ENCODE measurements around the gene DCTN3.

Gene DCTN3

DNA sequence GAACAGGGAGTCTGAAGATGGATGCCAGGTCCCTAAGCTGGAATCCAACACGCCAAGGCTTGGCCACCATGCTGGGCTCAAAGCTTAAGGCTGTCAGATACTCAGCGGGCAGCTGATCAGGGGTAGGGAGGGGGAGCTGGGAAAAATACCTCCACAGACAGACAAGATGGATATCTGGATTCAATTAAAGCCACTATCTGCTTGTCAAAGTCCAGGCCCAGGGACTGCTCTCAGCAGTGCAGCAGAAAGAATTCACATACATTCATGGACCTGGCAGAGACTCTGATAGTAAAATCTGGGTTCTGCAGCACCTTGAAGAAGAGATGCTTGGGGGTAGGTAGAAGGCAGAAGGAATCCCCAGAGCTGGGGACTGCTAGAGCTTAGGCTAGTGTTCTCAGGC is 5.2 kb downstream of the DCTN3 start:
- no peak for DNase-seq

DNA sequence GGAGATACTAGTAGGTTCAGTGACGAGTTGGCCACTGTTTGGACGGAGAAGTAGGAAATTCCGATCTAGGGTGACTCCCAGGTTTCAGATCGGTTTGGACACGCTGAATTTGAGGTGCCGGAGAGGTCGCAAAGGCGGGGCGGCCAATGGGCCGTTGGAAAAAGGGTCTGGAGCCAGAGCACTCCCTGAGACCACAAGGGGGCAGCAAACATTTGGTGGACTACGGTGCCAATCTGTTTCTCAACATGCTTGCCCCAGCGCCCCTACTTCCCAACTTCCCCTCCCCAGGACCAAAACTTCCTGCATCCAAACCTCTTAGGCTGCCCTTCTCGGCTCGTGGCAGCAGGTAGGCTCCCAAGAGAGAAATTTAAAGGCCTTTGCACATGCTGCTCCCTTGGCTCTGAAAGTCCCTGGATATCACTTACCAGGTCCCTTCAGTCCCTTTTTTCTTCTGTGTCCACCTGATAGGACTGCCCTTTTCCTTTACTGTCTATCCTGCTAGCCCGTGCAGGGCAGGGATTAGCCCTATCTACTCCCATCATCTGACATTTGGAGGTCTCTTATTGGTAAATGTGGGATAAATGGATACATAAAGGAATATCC is 7.4 kb downstream of the DCTN3 start:
- peak; percentile 71 to 76 for DNase-seq

DNA sequence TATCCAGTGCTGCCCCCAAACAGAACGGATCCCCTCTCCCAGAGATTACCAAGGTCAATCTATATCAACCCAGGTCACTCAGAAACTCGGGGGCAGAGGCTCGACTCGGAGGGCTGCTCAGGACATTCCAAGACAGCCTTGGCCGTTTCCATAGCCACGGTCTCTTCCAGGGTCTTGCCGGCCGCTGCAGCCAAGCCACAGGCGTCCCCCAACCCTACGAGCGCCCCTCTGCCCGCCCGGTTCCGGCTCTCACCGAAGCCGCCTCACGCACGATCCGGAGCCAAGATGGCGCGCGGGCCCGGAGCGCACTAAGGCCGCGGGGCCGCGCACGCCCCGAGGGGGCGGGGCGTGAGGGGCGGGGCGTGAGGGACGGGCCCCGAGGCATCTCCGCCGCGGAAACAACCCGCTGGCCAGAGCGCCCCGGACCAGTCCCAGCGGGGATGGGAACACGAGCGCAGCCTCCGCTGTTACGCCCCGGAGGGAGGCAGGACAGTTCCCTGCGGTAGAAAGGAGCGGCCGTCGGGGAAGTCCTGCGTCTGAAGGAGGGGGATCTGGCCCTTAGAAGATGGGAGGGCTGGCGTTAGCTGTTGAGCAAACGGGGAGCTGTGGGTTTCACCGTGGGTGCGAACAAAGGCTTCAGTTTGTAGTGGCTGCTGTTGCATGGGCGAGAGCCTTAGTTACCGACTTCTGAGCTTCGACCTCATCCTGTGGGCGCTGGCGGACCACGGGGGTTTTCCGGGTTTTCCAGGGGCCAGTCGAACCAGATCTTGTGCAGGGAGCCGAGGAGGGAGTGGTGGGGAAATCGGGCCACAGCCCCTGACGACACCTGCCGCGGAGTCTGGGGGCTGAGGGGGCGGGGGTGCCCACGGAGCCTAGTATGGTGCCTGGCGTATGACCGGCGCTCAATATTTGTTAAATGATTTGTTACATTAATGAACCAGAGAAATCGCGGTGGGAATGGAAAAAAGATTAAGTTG is 8.2 kb downstream of the DCTN3 start, which contains the start of gene RPP25L:
Gene RPP25L, minus strand, starts transcription at position 287 of the 977 bp plus-strand sequence. CDS start 801 bp downstream, outside the sequence.
- peak; percentile 84 to 91 for DNase-seq

DNA sequence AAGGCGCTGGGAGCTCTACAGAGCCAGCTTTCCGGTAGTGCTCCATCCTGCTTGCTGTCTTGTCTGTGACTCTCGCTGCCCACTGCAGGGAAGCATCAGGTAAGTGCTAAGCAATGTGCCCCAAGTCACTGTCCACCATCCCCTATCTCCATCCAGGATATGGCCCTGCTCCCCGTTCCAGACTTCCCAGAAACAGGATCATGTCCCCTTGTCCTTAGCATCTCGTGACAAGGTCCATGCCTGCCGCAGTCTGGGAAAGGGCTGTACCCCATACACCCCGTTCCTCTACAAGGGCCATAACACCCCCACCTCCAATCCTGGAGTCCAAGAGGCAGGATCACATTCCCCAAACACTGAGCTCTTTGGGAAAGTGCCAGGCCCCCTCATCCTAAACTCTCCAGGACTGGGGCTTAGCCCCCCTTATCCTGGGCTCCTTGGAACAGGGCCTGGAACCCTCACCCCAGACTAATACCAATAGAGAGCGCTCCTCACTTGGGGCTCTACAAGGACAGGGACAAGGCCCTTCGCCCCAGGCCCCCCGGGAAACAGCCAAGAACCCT is 9.0 kb downstream of the DCTN3 start:
- no peak for DNase-seq

DNA sequence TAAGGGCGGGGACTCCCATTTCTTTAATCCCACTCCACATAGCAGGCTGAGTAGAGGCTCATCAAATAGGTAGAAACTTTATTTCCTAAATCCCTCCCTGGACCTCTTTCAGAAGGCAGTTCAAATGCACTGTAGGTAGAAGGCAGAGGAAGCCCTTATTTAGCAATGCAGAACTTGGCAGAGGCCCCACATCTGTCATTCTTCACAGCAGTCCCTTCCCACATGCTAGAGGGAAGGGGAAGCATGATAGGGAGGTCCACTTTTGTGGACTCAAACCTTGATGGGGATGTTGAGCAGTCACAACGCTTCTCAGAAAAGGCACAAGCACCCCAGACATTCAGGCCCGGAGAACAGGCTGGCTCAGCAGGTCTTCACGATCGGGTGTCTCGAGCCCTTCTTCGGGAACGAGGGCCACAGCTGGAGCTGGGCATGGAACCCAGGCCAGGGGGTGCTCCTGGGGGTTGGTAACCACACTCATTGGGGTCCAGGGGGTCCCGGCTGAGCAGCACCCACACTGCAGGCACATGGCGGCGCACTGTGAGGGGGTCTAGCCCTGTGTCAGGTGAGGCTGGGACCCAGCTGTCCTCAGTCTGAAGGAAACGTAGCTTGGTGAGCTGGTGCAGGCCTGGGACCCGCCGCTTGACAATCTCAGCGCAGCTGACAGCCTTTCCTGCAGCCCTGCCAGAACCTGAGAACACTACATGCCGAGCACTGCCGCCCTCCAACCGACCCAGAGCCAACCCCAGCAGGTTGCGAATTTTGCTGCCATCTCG is 9.7 kb downstream of the DCTN3 start:
- no peak for DNase-seq

DNA sequence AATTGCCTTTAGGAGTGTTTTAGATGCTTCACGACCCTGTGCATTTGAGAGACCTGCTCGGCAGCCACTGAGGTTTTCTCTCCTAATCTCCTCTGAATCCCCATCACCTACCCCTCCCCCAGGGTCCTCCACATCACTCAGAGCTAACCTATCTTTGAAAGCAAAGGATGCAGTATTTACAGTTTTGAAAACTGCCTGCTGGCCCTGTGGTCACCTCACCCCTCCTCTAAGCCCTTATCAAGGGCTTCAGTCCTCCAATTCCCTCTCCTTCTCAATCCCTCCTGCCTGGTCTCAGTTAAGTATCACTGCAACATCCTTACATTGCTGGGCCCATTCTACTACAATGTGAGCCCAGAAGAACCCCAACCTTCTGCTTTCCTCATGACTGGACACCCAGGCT is 13.0 kb downstream of the DCTN3 start:
- DNase-seq: no peak

DNA sequence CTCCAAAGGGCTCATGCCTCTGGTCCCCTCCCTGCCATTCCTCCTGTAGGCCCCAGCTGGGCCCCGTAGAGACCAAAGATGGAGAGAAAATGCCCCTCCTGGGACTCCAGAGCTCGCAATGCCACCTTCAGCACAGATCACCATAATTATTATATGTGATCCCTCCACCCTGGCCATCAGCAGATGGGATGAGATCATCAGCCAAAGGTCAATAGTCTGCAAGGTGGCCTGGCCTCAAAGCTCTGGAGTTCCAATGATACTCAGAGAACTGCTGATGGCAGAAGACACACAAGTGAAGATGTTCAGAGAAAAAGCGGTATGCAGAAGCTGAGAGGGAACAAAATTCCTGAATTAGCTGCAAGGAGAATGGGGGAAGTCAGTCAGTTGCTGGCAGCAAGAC is 13.4 kb downstream of the DCTN3 start:
- no peak for DNase-seq

DNA sequence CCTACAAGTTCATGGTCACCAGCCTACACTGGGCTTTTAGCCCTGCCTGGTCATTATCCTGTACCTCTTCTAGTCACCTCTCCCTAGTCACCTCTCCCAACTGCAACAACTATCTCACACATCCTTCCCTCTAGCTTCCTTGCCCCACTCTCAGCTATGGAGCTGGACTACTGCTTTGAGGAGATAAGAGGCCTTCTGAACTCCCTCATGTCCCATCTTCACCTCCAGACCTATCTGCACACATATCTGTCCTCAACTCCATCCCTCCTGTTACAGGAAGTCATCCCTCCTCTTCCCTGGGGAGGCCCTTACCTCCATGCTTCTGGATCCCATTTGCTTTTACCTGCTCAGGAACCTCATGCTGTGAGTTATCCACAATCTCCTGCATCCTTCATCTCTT is 14.1 kb downstream of the DCTN3 start:
- DNase-seq: no peak

DNA sequence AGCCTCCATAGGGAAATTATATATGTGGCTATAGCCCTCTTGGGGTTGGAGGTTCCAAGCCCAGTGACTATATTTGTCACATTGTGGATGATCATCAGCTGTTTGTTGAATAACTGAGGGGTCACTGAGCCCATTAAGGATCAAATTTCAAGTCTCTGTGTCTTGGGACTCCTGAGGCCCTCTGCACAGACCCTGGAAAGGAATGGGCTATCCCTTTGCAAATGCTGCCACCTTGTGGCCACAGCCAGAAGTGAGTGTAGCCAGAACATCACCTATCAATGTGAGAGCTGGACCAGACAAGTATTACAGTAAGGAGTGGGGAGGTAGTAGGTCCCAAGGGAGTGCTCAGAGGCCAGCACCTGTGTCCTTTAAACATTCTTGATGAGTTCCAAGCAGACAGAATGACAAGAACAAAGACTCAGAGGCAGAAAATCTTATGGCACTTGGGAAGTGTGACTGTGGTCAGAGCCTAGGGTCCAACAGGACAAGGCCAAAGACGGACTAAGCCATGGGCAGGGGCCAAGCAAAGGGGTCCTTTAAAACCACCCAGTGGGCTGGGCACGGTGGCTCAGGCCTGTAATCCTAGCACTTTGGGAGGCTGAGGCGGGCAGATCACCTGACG is 16.6 kb downstream of the DCTN3 start:
- DNase-seq: peak; percentile 87 to 88

DNA sequence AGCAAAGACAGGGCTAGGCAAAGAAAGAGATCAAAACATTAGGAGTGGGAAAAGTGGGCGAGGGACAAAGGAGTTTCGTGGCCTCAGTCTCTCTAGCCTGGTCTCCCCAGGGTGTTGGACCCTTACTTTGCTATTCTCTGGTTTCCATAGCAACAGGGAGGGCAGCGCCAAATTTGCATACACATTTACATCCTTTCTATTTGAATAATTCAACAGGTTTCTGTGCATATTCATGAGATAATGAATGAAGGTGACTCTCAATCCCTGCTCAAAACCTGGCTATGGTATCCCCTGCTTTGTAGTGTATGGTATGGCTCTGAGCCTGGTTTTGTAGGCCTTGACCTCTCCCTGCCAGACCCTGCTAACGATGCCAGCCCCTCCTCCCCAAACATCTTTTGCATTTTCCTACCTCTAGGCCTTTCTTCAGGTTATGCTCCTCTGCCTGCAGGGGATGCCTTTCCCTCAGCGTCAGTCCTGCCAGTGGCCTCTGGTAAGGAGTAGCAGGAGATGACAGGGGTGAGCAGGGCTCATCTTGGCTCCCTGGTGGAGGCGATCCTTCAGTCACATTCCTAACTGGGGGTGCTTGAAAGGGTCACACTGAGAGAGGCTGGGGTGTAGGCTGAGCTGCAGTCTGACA is 18.2 kb downstream of the DCTN3 start:
- no peak for DNase-seq

DNA sequence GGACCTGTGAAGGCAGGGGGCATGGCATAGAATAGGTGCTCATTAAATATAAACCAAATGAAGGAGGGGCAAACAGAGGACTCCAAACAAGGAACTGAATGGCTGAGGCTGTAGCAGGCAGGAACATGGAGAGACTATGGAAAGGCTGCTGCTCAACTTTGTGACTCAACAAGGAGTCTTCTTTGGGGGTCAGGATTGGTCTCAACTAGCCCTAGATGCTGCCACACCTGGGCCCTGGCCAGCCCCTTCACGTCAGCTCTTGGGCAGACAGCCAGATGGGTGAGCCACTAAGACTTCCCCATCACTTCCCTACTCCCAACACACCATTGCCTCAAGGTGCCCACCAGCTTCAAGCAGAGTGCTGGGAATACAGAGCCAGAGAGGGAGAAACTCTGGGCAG is 19.4 kb downstream of the DCTN3 start:
- DNase-seq: no peak

DNA sequence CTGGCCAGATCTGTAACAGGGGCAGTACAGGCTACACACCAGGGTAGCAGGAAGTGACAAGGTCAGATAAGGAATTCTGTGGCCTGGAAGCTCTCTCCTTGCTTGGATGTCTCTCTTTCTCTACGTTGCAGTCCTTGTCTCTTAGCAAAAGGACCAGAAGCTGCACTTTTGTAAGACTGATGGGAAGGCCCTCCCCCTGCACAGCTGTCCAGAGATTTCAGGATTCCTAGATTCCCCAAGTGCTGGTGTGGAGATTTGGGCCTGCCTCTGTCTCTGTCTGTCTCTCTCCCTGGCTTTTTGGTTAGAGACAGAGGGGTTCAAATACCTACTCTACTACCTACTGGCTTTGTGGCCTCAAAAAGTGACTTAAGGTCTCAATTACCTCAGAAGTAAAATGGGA is 20.7 kb downstream of the DCTN3 start:
- DNase-seq: no peak

DNA sequence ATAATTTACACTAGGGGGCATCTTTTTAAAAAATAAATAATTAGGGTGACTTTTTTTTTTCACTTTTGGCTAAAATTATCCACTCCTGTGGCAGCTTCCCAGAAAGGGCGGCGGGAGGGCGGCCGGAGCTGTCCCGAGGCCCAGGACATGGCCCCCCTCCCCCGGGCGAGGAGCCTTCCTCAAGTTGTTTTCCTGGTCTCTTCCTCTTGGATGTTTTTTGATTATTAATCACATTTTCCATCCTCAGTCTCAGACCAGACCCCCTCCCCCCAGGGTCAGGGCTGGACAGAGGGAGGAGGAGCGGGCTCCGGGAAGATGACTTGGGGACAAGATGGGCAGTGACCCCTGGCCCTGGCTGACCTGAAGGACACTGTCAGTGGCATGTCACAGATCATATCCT is 26.1 kb downstream of the DCTN3 start:
- no peak for DNase-seq

DNA sequence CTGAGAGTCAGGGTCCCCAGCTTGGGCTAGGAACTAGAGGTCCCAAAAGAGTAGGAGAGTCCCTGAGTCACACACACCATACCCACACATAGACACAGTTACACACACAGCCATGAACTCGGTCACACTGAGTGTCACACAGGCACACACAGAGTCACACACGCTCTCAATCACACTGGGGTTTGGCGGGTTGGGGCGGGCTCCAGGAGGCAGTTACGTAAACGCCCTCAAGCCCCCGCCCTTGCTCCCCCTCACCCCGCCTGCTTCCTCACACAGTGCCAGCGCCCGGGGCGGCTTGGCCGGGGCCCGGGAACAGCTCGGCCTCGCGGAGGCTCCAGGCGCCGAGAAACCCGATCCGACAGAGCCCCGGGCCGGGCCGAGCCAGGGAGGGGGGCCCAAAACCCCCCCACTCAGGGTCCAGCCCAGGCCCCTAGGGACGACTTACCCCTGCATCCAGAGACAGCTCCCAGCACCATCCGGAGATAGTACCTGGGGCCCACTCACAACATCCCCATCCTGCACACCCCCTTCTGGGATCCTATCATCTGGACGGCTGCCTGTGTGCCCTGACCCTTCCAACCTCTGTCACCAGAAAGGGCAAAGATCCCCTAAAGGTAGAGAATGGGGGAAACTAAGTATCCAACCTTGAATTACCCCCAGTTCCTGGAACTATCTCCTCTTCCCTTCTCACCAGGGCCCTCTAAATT is 27.2 kb downstream of the DCTN3 start:
- no peak for DNase-seq

DNA sequence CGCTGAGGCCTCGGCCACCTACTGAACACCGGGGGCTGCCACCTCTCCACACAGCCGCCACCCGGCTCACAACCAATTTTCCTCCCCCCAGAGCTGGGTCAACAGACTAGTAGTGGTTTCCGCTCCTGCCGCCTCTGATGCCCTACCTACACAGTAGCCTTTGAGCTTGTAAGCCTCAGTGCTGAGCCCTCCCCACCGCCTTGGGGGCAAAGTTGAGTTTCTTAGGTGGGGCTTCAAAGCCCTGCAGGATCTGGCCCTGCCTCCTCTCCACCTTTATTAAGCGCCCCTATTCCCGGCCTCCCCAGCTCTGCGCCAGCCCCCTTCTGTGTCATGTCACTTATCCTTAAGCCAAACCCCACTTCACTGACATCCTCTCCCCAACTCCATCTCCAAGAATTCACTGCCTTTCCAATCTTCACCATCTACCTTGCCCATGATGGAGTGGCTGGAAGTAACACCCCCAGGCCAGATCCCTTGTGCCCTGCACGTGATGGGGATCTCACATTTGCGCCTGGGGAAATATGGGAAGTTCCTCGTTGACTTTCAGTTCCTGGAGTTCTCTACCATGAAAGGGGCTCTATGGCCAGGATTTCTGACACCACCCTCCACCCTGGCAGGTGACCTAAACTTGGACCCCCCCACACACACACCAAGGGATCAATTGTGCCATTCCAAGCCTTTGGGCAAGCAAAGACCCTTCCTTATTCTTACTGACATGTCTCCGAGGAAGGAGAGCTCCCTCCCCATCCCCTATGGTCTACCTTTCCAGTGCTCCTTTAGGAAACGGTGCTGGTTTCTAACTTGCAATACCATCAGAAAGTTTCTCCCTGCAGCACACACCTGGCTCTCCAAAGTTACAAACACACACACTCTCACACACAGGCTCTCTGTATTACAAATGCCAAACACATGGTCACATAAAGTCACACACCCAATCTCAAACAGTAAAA is 28.1 kb downstream of the DCTN3 start:
- DNase-seq: no peak

DNA sequence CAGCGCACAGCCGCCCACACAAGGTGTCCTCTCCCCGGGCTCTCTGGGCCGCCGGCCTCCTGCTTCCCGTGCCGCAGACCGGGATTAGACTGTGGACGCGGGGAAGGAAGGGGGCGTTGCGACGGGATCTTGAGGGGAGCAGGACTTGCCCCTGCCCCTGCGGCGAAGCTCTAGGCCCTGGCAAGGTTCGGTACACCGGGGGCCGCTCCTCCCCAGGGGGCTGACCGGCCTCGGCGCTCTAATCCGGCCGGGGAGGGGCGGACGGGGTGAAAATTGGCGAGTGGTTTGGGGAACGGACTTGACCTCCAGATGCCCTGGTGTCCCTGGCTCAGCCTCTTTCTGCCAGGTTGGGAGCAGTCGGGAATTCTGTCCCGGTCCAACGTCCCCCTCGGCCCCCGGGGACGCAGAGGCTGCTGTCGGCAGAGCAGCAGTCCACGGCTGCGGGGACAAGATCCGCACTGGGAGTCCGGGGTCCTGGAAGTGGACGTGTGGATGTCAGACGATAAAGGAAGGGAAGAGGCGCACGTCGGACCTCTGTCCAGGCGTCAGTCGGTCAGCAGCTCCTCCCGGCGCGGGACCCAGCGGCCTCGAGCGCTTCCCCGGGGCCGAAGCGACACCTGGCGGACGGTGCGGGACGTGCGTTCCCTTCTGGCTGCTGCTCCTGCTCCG is 28.9 kb downstream of the DCTN3 start:
- peak; percentile 88 for DNase-seq

DNA sequence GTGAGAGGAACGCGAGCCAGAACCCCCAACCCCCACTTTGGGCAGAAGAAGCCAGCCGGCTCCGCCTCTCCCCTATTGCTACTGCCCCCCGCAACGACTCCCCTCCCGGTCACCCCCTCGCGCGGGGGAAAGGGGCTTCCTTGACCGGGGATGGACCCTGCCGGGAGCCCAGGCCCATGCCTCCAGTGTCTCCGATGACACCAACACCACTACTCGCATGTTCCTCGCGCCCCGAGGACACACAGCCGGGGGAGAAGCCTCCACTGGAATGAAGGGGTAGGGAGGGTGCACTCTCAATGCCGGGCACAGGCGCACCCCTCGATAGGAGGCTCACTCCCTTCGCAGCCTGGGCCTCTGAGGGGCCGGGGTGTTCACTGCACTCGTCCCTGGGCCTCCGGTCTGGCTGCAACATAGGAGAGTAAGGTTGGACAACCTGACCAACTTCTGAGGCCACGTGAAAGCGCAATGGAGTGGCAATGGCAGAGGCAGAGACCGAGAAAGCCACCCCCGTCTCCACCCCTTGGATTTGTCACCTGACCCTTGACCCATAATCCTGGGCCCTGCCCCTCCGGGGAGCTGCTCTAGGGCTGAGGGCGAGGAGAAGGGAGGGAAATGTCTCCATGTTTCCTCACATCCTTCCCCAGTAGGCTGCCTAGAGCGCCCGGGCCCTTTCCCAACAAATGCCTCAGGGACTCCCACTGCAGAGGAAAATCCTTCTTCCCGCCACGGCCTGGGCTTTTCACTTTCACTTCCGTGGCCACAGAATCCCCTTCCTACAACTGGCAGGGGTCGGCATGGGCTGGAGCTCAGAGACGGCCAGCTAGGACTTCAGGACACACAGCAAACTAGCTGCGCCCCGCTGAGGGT is 29.7 kb downstream of the DCTN3 start:
- DNase-seq: peak in 1 of 2 donors; percentile 26

DNA sequence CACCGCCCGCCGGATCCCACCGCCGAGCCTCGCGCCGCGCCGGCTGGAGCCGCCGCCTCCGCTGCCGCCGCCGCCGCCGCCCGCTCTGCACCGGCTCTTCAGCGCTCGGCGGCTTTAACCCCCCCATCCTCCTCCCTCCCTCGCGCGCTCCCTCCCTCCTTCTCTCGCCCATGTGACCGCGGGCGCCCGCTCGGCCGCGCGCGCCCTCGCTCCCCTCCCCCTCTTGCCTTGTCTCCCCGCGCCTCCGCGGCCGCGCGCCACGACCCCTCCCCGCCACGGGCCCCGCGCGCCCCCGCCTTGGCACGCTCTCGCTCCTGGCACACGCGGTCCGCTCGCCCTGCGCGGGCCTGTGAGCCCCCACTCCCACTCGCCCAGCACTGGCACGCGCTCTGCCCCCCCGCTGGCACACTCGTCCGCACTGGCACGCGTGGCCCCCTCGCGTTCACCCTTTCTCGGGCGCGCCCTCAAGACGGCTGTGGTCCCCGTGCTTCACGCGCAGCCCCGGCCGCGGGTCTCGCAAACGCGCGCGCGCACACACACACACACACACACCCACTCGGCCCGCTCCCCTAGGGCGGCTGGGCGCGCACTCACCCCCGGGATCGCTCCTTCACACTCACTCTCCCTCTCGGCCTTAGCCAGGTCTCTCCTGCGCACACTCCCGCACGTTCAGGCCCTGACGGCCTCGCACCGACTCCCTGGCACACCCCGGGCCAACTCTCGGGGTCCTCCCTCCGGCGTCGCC is 30.5 kb downstream of the DCTN3 start, which contains the start of gene CNTFR:
Gene CNTFR, minus strand, starts transcription at position 89 of the 745 bp plus-strand sequence. CDS start 20,743 bp downstream, outside the sequence.
- peak in 1 of 2 donors; percentile 35 for DNase-seq

All from stimulated activated CD4-positive, alpha-beta T cell treated with anti-CD3 and anti-CD28 coated beads, Interleukin-2, amount 100 ng/mL, for 24 hours (primary cell).